Measurements from ENCODE around the gene TREML2.

Gene TREML2

GRCh38 chr6:41179163-41179562, 21.8 kb downstream of the TREML2 start:
- no peak for FAIRE-seq

GRCh38 chr6:41177695-41178094, 23.3 kb downstream of the TREML2 start:
- DNase-seq (ENCODE audit: low spot score) = no peak
- no peak for FAIRE-seq

More at GRCh38 chr6:41179163-41179562, 21.8 kb downstream of the TREML2 start:
- DNase-seq (ENCODE audit: low spot score) = no peak

GRCh38 chr6:41177287-41177686, 23.7 kb downstream of the TREML2 start:
- DNase-seq (ENCODE audit: low spot score) (no peak), FAIRE-seq (no peak)

GRCh38 chr6:41176189-41176588, 24.8 kb downstream of the TREML2 start:
- DNase-seq (ENCODE audit: low spot score) (no peak), FAIRE-seq (no peak)

GRCh38 chr6:41175084-41175483, 25.9 kb downstream of the TREML2 start:
- FAIRE-seq = no peak
- DNase-seq (ENCODE audit: low spot score) = no peak

- FAIRE-seq (no peak), DNase-seq (ENCODE audit: low spot score) (no peak)
These were observed 26.3 kb downstream of the TREML2 start for GRCh38 chr6:41174610-41175009.

- no peak for DNase-seq (ENCODE audit: low spot score)
- FAIRE-seq = no peak
These were observed 29.0 kb downstream of the TREML2 start for GRCh38 chr6:41171908-41172307.

- FAIRE-seq (no peak), DNase-seq (ENCODE audit: low spot score) (no peak)
These were observed 30.3 kb downstream of the TREML2 start for GRCh38 chr6:41170547-41171160.

GRCh38 chr6:41167173-41167963, 33.6 kb downstream of the TREML2 start:
- peak; percentile 52 for DNase-seq (ENCODE audit: low spot score)
- FAIRE-seq = peak; percentile 23

GRCh38 chr6:41164551-41165120, 36.3 kb downstream of the TREML2 start:
- DNase-seq (ENCODE audit: low spot score) (no peak), FAIRE-seq (no peak)

GRCh38 chr6:41163419-41163717, 37.6 kb downstream of the TREML2 start:
- FAIRE-seq = no peak
- DNase-seq (ENCODE audit: low spot score) = no peak

- FAIRE-seq (no peak), DNase-seq (ENCODE audit: low spot score) (no peak)
These were observed 38.1 kb downstream of the TREML2 start, which contains the start of gene TREM2 for GRCh38 chr6:41162687-41163418. TREM2 (minus strand) TSS chr6:41163116; CDS start chr6:41163082, 34 bp downstream.

GRCh38 chr6:41161851-41162552, 38.9 kb downstream of the TREML2 start:
- FAIRE-seq (no peak), DNase-seq (ENCODE audit: low spot score) (no peak)

GRCh38 chr6:41161380-41161779, 39.6 kb downstream of the TREML2 start:
- FAIRE-seq (no peak), DNase-seq (ENCODE audit: low spot score) (no peak)

GRCh38 chr6:41160933-41161332, 40.0 kb downstream of the TREML2 start:
- FAIRE-seq (no peak), DNase-seq (ENCODE audit: low spot score) (no peak)

GRCh38 chr6:41159415-41160082, 41.4 kb downstream of the TREML2 start:
- DNase-seq (ENCODE audit: low spot score) = no peak
- no peak for FAIRE-seq

GRCh38 chr6:41157323-41157722, 43.6 kb downstream of the TREML2 start:
- FAIRE-seq (no peak), DNase-seq (ENCODE audit: low spot score) (no peak)

GRCh38 chr6:41156771-41157170, 44.2 kb downstream of the TREML2 start:
- no peak for FAIRE-seq
- DNase-seq (ENCODE audit: low spot score) = no peak

- DNase-seq (ENCODE audit: low spot score) = no peak
- no peak for FAIRE-seq
These were observed 44.9 kb downstream of the TREML2 start for GRCh38 chr6:41156001-41156400.

- no peak for DNase-seq (ENCODE audit: low spot score)
- FAIRE-seq = no peak
These were observed 45.7 kb downstream of the TREML2 start for GRCh38 chr6:41155132-41155805.

Measured in urothelium cell line (cell line).